Thoracic aorta (tissue), 2 donors: ENCODE data around the gene MYO15B. TPM values are rescaled to one million over a fixed set of nuclear protein-coding genes. Genes with fewer than 3 reads are reported as not detected.

Source experiments
- ATAC-seq: fragments of 150-250 bp; one replicate; pipeline ENCODE4 v1.8.0; 2017; ENCODE audit warnings: low read depth; ENCODE audit not compliant: insufficient number of reproducible peaks, low FRiP score
- DNase-seq: peaks from one replicate; pipeline ENCODE4 v3.0.0-alpha.2; 2020; ENCODE audit warnings: low spot score
- H3K27ac ChIP-seq, 2 donors: fragments of 200-600 bp; sonication (generic); 1 replicate in 1 of 2; 2 replicates in 1 of 2; pipeline ENCODE4 v1.5.1; 2016; ENCODE audit warnings: mild to moderate bottlenecking in 2 of 2, moderate library complexity in 2 of 2
- H3K27me3 ChIP-seq: fragments of 200-600 bp; sonication (generic); replicated peaks from 2 replicates; pipeline ENCODE4 v1.6.0; 2016; ENCODE audit warnings: mild to moderate bottlenecking; ENCODE audit not compliant: insufficient read depth
- H3K36me3 ChIP-seq: fragments of 200-600 bp; sonication (generic); one replicate; pipeline ENCODE4 v1.5.1; 2016
- H3K4me1 ChIP-seq, 2 donors: fragments of 200-600 bp; sonication (generic); 1 replicate in 1 of 2; 2 replicates in 1 of 2; pipeline versions ENCODE4 v1.5.1 to v1.6.0; 2016; ENCODE audit warnings: low read depth in 2 of 2, mild to moderate bottlenecking in 1 of 2; ENCODE audit not compliant: control insufficient read depth in 1 of 2
- H3K4me3 ChIP-seq: fragments of 200-600 bp; sonication (generic); 2 replicates; pipeline ENCODE4 v1.5.1; 2016; ENCODE audit warnings: mild to moderate bottlenecking
- H3K9me3 ChIP-seq: fragments of 200-600 bp; sonication (generic); 2 replicates; pipeline ENCODE4 v1.5.1; 2016
- CTCF ChIP-seq: fragments of 200-600 bp; sonication (generic); IDR thresholded peaks from one replicate; pipeline ENCODE4 v1.5.1; 2019; ENCODE audit warnings: antibody characterized with exemption
- total RNA-seq, 2 donors: library from RNA; depleted of rRNA; stranded (reverse); fragments of >200 nt; gene quantifications; one replicate each; pipeline versions ENCODE4 v1.1.0 to v1.2.3, GENCODE V29; 2016

Gene MYO15B
- total RNA-seq, 2 donors from 2014 or later: 103 to 151 TPM

GRCh38 chr17:75542728-75543336, 44.8 kb upstream of the MYO15B start:
- no peak for TF ChIP-seq CTCF
- no peak overlapping the region for H3K4me3 ChIP-seq
- DNase-seq (no peak), ATAC-seq (no peak)
- no peaks in the 10 kb centered on the region for H3K36me3 ChIP-seq
- no peaks in the 10 kb centered on the region for H3K9me3 ChIP-seq
- H3K27ac ChIP-seq: no peak overlapping the region
- no peaks in the 10 kb centered on the region for H3K27me3 ChIP-seq
- no peaks in the 10 kb centered on the region for H3K4me1 ChIP-seq

- DNase-seq (no peak), ATAC-seq (no peak)
- H3K4me3 ChIP-seq: no peak overlapping the region
- H3K27me3 ChIP-seq: no peaks in the 10 kb centered on the region
- H3K27ac ChIP-seq: no peak overlapping the region
- no peaks in the 10 kb centered on the region for H3K4me1 ChIP-seq
- H3K36me3 ChIP-seq: no peaks in the 10 kb centered on the region
- no peak for TF ChIP-seq CTCF
- no peaks in the 10 kb centered on the region for H3K9me3 ChIP-seq
These were observed 43.4 kb upstream of the MYO15B start for GRCh38 chr17:75544250-75544649.

- no peak overlapping the region for H3K27ac ChIP-seq
- DNase-seq: no peak
- no peak overlapping the region for H3K4me3 ChIP-seq
- no peaks in the 10 kb centered on the region for H3K9me3 ChIP-seq
- TF ChIP-seq CTCF: no peak
- no peaks in the 10 kb centered on the region for H3K27me3 ChIP-seq
- H3K36me3 ChIP-seq: no peaks in the 10 kb centered on the region
- no peak for ATAC-seq
- H3K4me1 ChIP-seq: no peaks in the 10 kb centered on the region
These were observed 41.4 kb upstream of the MYO15B start for GRCh38 chr17:75546181-75546580.

GRCh38 chr17:75547091-75547490, 40.5 kb upstream of the MYO15B start:
- Histone ChIP-seq H3K4me1 (no peaks in the 10 kb centered on the region), H3K27me3 (no peaks in the 10 kb centered on the region), H3K27ac (no peak overlapping the region), H3K9me3 (no peaks in the 10 kb centered on the region), H3K36me3 (no peaks in the 10 kb centered on the region), H3K4me3 (no peak overlapping the region)
- no peak for DNase-seq
- no peak for TF ChIP-seq CTCF
- ATAC-seq: no peak

GRCh38 chr17:75548813-75549212, 38.8 kb upstream of the MYO15B start:
- no peak overlapping the region for H3K27ac ChIP-seq
- no peaks in the 10 kb centered on the region for H3K36me3 ChIP-seq
- H3K4me1 ChIP-seq: peaks cover 0 to 6% of the 10 kb centered on the region in 2 donors
- no peak for TF ChIP-seq CTCF
- no peaks in the 10 kb centered on the region for H3K9me3 ChIP-seq
- no peak overlapping the region for H3K4me3 ChIP-seq
- H3K27me3 ChIP-seq: no peaks in the 10 kb centered on the region
- no peak for ATAC-seq
- no peak for DNase-seq
